ENCODE results near the gene SPRED1.
"Not testable (repeated sequence)": the region's sequence is repeated elsewhere in the genome, so short reads cannot be mapped to it uniquely, and the experiment has no call there.

The SPRED1 gene

DNA sequence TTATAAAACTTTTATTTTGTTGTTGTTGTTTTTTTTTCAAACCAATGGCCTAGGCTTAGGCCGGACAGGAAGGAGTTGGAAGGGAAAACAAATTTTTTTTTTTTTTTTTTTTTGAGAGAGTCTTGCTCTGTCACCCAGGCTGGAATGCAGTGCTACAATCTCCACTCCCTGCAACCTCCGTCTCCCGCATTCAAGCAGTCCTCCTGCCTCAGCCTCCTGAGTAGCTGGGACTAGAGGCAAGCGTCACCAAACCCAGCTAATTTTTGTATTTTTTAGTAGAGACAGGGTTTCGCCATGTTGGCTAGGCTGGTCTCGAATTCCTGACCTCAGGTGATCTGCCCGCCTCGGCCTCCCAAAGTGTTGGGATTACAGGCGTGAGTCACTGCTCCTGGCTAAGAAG is 15.6 kb upstream of the SPRED1 start:
- not testable (repeated sequence) for DNase-seq

DNA sequence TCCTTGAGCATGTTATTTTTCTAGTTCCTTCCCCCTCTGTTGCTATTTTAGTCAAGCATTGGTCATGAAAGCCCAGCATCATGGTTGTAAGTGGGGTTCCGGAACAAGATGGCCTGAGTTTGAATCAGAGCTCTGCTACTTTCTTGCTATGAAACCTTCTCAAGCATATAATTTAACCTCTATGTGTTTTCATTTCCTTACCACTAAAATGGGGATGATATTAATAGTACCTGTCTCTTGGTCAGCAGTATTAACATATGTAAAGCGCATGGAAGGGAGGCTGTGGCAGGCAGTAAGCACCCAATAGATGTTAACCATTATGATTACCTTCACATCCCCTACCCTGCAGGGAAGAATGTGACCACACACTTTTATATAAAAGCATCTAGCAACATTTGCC is 14.3 kb upstream of the SPRED1 start:
- DNase-seq = no peak

DNA sequence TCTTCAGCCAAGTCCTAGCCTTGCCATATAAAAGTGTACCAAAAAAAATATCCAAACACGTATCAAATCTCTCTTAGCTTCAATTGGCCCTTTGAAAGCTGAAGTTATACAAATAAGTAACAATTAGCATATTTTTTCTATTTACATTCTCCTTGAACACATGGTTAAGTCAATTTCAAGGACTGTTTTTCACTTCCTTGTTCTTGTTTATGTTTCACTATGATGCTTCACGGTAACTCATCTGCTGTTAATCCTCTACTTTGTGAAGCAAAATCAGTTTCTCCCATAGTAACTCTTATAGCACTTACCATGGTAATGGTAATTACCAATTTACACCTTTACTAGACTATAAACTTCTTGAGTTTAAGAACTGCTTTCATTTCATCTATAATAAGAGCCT is 10.6 kb upstream of the SPRED1 start:
- DNase-seq = no peak

DNA sequence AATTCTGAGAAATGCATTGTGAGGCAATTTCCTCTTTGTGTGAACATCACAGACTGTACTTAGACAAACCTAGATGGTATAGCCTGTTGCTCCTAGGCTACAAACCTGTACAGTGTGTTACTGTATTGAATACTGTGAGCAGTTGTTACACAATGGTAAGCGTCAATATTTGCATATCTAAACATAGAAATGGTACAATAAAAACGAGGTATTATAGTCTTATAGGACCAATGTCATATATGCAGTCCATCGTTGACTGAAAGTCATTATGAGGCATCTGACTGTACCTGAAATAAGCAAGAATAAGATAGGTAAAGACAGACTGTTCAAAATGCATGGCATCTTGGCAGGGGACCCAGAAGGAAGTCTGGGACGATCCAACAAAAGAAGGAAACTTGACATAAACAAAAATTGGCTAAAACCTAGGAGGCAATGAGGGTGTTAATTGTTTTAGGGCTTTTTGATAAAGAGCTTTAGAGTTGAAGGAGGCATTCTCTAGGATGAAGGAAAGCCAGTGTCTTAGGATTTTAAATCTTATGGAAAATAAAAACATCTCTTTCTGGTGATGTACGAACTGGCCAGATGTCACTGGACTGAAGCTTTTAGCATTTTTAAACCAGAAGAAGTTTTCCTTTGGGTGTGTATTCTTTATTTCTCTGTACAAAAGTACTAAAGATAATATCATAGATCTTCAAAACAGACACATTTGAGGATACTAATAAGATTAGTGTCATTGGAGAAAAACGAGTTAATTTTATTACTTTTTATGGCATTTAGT is 9.2 kb upstream of the SPRED1 start:
- no peak for DNase-seq

DNA sequence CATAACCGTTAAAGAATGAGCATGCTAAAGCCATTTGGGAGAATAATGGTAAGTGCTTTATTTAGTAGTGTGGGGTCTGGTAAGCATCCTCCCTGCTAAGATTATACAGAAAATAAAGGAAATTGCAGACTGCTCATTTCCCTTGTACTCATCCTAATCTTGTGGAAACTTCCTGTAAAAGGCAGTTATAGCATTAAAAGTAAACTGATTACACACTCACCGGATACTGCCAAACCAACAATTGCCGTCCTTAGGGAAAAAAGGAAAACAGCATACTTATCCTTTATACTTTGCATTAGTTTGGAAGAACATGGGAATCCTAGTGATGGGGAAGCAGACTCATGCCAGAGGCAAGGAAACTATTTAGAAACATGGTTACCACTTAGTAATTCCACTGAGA is 5.3 kb upstream of the SPRED1 start:
- no peak for DNase-seq

DNA sequence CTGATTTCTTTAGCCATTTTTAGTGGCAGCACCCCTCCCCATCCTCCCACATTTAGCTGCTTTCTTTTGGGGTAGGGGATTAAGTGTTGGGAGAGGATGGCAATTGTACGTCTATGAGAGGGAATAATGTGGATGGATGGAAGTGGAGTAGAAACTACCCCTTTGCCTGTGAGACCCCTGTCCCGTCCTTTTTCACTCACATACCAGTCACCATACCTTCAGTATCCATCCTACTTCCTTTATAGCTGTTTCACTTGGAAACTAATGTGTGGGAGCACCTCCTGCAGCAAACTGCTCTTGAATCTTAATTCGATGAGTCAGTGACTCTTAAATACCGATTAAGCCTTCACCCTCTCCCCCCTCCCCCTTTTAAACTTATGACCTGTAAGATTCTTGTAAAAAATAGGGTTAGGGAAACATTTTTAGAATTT is 730 bp downstream of the SPRED1 start:
- DNase-seq = no peak

DNA sequence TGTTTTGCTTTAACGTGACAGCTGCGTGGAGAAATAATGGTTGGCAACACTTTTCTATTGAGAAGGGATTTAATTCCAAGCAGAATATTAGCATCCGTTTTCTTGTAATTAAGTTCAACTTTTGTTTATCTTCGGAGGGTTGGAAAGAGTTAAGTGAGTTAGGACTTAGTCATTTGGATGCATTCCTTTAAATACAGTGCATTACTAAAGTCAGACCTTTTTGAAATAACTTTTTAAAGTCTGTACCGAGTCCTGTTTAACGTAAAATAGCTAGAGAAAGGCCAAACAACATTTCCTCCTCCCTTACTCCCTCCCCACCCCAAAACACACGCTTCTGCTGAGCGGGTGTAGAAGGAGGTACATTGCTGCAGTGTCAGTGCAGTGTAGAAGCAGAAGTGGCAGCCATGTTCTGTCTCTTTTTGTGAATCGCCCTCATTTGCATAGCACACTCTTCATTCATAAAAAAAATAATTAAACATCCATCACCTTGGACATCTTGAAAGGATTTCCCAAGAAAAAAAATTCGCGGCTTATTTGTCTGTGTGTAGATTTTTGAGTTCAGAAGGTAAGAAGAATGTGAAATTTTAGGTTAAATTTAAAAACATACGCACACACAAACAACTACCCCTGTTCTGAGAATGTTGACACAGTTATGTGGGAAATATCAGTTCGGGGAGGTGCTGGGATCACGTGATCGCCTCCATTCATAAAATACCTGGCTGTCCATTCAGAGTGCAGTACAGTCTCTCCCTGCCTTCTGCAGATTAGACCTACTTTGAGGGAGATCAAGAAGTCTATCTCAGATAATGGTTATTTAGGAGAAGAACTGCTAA is 1.6 kb downstream of the SPRED1 start:
- peak; percentile 10 for DNase-seq

DNA sequence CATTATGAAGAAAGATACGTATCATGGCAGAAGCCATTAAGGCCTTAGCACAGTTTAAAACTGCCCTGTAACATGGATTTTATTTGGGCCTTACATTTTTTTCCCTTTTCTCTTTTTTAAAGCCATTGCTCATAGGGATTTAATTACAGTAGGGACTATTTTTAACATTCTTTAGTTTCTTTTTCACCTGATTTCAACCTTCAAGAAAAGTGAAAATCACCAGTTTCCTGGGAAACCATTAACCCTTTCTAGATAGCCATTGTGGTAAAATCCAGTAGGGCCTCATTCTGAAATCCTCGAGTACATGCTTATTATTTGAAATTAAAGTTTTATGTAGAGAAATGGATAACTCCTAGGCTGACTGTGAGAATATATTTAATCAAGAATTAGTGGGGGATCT is 3.1 kb downstream of the SPRED1 start:
- DNase-seq = no peak

DNA sequence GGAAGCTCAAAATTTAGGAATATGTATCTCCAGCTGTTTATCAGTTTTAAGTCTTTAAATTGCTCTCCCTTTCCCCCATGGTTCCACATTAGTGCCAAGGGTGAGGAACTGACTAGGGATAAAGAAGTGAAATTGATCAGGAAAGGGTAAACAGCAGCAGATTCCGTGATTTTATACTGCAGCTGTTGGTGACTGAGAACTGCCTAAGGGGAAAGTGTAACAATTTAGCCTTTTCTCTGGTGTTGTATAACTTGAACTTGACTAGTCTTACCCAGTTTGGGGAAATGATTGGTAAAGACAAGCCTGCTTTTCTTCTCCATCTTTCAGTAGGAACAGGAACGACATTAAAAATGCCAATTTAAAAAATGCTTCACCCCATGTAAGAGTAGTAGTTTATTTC is 5.0 kb downstream of the SPRED1 start:
- DNase-seq = no peak

DNA sequence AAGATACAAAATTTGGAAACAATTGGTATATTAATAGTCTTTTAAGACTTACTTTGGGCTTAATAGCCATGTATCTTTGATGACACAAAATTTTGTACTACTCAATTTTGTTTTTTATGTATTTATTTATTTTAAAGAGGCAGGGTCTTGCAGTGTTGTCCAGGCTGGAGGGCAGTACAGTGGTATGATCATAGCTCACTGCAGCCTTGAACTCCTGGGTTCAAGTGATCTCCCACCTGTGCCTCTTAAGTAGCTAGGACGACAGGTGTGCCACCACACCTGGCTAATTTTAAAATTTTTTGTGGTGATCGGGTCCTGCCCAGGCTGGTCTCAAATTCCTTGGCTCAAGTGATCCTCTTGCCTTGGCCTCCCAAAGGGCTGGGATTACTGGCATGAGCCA is 6.5 kb downstream of the SPRED1 start:
- DNase-seq = no peak

DNA sequence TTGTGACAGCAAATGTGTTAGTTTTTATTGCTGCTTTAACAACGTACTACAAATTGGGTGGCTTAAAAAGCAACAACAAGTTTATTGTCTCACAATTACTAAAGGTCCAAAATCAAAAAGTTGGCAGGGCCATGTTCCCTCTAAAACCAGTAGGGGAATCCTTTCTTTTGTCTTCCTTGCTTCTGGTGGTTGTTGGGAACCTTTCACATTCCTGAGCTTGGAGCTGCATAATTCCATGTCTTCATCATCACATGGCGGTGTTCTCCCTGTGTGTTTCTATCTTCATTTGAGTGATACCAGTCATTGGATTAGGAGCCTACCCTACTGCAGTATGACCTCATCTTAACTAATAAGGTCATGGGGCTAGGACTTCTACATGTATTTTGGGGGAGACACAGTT is 7.4 kb downstream of the SPRED1 start:
- no peak for DNase-seq

DNA sequence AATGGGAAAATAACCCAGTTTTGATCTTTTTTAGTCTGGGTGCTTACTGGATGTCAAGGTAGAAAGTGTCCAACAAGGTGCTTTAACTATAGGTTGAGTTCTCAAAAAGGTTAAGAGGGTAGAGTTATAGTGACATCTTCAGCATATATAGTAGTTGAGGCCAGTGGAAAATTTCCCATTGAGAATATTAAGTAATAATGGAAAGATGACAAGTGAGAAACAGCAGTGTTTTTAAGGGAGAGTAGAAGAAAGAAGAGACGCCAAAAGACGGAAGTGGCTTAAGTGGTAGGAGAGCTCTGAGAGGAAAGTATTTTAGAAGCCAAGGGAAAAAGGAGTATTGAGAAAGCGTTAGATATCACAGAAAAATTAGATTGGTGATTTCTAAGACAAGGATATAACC is 10.6 kb downstream of the SPRED1 start:
- DNase-seq = no peak

DNA sequence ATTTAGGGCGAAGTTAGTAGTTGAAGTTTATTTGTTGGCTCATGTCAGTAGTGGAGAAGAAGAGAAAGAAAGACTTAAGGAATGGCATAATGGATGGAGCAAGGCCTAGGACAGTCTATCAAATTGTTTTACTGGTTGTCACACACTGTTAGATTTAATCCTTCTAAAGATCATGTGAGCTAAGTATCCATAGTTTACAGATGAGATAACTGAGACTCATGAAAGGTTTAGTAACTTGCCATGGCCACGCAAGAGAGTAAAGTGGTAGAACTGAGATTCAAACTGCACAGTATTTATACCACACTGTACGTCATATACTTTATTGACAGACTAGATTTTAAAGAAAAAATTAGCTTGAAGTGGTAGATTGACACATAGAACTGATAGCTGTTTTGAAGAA is 11.4 kb downstream of the SPRED1 start:
- DNase-seq = no peak

DNA sequence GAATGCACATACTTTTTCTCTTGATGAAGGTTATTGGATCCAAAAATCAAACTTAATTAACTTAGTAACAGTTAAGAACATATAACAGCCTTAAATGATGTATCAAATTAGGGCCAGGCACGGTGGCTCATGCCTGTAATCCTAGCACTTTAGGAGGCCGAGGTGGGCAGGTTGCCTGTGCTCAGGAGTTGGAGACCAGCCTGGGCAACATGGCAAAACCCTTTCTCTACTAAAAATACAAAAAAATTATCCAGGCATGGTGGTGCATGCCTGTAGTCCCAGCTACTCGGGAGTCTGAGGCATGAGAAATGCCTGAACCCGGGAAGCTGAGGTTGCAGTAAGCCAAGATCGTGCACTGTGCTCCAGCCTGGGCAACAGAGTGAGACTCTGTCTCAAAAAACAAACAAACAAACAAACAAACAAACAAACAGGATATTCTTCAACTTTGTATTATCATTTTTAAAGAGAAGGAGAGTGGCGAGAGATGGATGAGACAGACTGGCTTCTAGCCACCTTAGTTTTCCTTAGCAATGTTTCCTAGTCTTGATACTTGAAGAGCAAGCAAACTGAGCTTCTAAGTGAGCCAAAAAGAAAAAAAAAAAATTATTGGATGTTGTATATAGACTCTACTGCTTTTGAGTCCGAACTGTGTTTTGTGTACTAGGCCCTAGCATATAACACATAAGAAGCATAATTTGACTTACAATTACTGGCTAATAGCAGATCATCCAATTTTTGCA is 13.8 kb downstream of the SPRED1 start:
- no peak for DNase-seq

DNA sequence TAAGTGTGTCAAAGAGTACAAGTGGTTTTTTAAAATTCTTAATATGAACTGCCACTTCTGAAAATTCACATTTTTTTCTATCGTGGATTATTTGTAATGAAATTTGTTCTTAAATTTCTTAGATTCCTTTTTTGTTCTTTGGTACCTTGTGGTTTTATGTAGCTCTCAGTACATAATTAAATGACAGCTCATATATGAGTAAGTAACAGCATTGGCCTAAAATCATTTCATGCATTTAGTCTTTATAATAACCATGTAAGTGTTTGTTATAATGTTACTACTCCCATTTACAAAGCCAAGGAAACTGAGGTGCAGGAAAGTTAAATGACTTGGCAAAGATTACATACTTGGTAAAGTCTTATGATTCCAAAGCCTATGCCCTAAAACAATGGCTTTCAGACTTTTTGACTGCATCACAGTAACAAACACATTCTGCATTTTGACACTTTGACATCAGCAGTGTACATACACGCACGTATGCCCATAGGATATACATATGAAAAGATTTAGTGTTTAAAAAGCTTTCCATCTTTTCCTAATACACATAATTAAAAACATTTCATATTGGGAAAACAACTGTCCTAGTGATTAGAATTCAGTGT is 14.9 kb downstream of the SPRED1 start:
- DNase-seq = no peak

DNA sequence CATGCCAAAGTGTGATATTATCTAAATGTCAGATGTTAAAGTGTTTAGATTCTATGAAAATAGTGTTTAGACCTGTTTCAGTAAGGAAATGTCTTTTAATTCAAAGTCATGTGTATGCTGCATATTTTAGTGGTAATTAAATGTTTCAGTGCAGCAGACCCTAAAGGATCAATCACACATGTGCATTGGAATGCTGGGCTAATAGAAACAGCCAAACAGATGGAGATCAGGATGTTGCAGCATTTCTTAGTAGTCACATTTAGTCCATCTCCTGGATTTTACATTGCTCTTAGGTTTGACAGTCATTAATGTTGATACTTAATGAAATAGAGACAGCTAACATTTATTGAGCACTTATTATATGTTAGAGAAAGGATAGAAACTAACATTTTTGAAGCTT is 18.5 kb downstream of the SPRED1 start:
- DNase-seq = no peak

DNA sequence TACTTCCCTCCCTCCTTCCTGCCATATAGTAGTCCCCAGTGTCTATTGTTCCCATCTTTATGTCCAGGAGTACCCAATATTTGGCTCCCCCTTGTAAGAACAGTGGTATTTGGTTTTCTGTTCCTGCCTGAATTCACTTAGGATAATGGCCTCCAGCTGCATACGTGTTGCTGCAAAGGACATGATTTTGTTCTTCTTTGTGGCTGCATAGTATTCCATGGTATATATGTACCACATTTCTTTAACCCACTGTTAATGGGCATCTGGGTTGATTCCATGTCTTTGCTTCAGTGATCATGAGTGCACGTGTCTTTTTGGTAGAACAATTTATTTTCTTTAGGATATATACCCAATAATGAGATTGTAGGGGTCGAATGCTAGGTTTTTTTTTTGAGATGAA is 19.3 kb downstream of the SPRED1 start:
- no peak for DNase-seq

DNA sequence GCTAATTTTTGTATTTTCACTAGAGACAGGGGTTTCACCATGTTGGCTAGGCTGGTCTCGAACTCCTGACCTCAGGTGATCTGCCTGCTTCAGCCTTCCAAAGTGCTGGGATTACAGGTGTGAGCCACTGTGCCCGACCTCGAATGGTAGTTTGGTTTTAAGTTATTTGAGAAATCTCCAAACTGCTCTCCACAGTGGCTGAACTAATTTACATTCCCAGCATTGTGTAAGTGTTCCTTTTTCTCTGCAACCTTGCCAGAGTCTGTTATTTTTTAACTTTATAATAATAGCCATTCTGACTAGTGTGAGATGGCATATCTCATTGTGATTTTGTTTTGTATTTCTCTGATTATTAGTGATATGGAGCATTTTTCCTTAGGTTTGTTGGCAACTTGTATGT is 19.8 kb downstream of the SPRED1 start:
- not testable (repeated sequence) for DNase-seq

DNA sequence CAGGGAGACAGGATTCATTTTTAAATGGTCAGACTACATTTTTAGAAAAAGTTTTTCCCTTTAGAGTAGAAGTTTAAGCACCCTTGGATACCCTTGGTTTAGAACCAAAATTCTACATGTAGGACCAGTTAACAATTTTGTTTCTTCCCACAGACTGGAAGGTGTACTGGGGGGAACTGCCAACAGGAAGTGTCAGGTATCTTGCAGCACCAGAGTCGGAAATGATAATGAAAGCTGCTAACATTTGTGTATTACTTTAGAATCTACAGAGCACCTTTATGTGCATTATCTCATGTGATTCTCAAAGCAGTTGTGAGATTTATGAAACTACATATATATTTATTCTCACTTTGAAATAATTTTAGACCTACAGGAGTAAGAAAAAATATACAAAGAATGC is 21.5 kb downstream of the SPRED1 start:
- DNase-seq = no peak

DNA sequence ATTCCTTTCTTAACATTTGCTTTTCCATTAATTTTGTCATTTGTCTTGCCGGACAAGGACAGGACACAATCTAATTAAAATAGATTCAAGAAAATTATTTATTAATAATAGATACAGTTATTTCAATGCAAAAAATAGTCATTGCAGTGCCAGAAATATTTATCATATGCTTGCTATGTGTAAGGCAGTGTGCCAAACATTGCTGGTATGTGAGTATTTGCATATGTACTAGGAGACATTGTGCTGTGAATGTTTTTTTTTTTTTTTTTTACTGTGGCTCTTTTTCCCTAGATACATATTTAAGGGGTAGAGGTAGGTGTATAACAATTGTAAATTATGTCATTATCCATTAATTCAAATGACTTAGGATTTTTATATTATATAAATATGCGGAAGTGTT is 23.3 kb downstream of the SPRED1 start:
- DNase-seq = no peak

DNA sequence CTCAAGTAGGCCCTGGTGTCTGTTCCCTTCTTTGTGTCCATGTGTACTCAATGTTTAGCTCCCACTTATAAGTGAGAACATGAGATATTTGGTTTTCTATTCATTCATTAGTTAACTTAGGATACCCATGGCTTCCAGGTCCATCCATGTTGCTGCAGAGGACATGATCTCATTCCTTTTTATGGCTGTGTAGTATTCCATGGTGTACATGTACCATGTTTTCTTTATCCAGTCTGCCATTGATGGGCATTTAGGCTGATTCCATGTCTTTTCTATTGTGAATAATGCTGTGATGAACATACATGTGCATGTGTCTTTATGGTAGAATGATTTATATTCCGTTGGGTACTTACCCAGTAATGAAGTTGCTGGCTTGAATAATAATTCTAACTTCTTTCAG is 24.6 kb downstream of the SPRED1 start:
- DNase-seq = not testable (repeated sequence)

DNA sequence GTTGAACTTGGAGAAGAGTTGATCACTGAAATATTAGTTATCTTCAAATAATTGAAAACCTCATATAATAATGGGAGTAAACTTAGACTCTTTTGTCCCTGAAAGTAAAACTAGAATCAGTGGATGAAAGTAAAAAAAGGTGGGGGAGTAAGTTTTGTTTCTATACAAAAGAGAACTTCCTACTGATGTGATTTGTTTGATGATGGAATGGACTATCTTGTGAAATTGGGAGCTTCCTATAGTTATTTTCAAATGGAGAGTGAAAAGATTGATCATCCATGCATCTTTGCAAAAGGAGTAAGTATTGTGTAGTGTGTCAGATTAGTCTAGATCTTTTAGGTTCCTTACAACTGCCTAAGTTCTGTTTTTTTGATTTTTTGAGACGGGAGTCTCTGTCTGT is 28.4 kb downstream of the SPRED1 start:
- no peak for DNase-seq

DNA sequence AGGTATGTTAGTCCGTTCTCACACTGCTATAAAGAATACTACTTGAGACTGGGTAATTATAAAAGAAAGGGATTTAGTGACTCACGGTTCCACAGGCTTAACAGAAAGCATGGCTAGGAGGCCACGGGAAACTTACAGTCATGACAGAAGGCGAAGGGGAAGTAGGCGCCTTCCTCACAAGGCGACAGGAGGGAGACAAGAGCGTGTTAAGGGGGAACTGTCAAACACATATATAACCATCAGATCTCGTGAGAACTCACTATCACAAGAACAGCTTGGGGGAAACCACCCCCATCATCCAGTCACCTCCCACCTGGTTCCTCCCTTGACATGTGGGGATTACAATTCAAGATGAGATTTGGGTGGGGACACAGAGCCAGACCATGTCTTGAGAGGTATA is 30.4 kb downstream of the SPRED1 start:
- DNase-seq = no peak
